ENCODE measurements around the gene AMBRA1.

AMBRA1 gene

DNA sequence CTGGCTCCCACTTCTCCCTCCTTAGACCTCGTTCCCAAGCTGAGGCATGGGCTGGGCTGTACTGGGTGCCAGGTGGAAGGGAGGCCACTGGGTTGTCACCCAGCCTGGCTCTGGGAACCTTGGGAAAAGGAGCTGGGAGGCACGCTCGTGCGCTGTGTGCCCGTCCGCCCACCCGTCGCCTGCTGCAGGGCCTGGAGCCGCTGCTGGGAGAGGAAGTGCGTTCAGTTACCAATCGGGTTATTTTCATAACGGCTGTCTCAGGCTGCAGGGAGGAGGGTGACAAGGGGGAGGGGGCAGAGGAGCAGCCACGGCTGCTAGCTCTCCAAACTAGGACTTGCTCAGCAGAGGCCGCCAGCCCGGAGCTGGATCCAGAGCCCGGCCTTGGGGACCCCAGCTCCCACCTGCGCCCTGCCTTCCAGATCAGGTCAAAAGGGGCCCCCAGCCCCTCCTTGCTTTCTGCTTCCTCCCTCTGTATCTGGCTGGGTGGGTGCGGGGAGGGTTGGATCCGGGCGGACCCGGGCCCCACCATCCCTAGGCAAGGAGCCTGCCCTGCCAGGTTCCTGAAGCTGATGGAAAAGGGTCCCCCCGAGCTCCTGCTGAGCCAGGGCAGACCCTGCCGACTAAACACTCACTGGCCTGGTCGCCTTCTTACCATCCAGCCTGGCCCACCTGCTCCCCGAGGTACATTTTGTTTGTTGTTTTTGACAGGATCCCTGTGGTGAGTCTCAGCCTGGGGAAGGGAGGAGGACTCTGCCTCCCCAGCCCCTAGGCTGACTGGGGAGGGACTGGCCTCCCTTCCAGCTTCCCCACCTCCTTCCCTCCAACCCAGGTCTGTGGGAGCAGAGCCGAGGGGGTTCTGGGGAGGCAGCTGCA, 232.3 kb downstream of the AMBRA1 start:
- peak; percentile 82 for DNase-seq

DNA sequence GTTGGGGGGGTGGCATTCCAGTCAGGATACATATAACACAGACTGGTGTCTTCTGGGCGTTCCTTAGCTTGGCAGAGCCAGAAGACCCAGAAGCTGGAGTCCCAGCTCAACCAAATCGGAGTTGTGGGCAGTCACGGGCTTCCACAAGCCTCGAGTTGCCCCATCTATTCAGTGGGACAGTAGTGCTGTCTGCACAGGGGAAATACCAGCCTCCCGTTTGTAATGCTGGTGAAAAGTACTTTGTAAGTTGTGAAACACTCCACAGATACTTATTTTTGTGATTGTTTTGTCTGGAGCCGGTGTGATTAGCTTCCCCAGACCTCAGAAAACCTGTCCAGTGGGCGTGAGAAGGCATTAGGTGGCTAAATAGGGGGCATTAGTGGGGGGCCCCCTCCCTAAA, 232.9 kb downstream of the AMBRA1 start:
- DNase-seq: no peak

DNA sequence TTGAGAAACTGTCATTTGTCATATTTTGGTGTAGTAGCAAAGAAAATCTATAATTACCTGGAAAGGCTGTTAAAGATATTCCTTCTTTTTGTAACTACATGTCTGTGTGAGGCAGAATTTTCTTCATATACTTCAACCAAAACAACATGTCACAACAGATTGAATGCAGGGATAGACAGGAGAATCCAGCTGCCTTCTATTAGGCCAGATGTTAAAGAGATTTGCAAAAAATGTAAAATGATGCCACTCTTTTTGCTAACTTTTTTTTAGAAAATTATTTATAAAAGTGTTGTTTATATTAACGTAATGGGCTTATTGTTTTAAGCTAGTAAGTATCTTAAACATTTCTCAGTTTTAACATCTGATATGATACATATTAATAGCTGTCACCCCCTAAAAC, 233.9 kb downstream of the AMBRA1 start:
- no peak for DNase-seq

DNA sequence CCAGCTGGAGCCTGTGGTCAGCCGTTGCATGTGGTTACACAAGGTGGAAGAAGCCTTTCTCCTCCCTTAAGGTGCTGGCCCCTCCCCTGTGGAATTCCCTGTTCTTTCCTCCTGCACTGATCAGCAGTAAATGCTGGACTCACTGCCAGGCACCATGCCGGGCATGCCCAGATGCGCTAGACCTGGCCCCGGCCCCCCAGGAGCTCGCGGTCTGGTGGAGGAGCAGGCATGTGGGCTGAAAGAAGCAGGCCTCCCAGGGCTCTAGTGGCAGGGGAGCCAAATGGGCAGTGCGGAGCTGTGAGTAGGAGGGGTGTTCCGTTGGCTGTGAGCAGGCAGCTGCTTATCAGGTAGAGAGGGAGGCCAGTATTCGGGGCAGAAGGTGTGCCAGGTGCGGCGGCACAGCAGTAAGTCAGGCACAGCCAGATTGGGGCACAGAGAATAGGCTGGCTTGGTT, 236.3 kb downstream of the AMBRA1 start:
- no peak for DNase-seq

DNA sequence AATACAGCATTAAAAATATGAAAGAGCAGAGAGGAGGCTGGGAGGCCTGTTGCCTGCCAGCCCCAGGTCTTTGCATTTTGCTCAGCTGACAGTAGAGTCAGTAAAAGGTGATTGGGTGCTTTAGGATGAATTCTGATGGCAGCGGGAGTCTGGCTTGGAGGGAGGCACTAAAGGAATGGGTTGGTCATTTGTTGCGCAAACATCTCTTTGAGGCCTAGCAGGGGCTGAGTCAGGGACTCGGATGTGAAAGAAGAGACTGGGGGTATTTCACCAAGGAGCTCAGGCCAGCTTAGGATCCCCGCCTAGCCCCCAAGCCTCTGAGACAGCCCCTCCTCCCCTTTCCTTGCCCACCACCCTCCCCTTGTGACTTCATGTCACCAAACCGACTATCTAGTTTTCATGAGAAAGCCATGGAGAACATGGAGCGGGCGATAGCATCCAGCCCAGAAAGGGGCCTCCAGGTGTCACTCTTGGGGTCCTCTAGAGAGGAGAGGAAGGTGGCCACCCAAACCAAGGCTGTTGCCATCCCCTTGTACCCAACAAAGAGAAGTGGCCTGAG, 236.8 kb downstream of the AMBRA1 start:
- DNase-seq: no peak

DNA sequence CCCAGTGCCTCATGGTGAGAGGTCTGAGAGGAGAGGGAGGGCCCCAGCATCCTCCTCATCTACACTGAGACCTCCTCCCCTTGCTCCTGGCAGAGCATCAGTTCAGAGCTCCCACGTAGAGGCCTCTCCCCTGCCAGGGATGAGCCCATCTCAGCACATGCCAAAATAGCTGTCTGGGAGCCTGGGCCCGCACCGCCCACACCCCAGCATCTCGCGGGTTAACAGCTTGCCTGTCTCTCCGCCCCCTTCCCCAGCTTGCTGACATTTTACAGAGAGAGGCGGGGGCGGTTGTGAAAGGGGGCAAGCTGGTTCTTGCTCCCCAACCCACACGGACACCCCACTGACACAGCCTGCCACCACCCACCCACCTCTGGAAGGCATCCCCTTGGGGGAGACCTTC, 240.1 kb downstream of the AMBRA1 start:
- DNase-seq: peak; percentile 83

DNA sequence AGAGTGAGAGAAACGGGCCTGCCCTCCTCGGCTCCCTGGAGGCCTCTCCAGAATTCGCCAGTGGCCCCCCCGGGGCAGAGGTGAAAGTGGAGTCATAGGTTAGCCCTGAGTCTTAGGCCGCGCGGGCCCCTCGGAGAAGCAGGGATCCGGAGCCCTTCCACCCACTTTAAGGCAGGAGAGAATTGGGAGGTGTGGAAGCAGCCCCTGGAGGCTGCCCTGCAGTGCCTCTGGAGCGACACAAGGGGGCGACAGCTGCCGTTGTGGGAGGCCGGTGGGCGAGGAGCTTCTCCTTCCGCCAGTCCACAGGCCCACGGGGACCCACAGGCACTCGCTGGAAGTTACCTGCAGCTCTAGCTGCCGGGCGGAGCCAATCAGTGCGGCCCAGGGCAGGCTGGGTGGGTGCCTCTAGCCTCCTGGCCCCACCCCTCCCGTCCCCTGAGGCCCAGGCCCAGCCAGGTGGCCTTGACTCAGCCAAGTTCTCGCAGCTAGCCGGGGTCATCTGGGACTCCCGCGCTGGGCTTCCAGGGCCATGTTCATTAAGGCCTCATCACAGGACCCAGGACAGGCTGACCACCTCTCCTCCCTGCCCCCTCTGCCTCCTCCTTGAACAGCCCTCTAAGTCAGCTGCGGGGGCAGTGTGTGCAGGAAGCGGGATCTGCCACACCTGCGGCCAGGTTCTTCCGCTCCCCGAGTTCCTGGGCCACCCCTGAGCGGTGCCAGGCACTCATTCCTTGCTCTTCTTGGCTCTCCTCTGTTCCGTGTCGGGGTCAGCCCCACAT, 241.6 kb downstream of the AMBRA1 start:
- peak; percentile 90 for DNase-seq

DNA sequence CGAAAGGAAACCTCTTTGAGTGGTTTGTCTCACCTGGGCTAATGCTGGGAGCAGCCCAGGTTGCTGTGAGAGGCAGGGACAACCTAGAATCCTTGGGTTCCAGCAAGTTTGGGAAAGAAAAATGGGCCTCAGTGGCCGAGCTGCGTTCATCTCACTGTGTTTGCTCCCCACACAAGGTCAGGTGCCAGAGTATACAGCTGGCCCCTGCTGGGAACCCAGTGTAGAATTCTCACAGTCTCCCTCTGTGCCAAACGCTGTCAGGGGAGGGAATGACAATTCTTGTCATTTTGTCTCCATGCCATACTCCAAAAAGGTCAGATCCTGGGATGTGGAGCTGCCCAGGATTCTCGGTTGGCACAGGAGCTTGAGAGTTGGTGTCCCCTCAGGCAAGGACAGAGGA, 242.2 kb downstream of the AMBRA1 start:
- no peak for DNase-seq

DNA sequence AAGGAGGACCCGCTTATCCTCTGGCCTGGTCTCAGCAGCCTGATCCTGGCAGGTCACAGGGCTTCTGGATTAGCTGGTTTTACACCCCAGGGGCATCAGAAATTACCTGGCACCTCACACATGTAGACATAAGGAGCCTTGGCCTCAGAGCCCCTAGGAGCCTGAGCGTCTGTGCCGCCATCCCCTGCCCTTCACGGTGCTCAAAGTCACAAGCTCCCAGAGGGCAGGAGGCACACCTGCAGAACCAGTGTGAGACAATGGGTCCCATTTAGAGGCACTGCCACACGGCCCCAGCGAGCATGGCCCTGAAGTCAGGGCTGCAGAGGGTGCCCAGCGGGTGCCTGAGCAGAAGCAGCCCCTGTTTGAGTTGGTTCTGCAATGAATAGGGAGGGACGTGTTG, 242.7 kb downstream of the AMBRA1 start:
- no peak for DNase-seq

DNA sequence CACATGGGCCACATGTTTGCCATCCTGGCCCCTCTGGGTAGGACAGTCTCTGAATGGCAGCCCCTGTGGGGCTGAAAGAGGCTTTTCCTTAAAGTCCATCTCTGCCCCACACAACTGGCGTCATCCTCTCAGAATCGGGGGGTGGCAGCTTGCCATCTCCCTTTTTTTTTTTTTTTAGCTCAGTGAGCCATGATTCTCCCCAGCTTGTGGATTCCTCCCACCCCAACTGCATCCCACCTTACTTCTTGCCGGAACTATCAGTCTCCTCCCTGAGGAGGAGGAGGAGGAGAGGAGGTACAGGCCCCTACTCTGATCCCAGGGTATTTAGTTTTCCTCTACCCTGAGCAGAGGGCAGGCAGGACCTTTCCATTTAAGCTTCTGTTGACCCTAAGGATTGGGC, 243.1 kb downstream of the AMBRA1 start:
- no peak for DNase-seq

DNA sequence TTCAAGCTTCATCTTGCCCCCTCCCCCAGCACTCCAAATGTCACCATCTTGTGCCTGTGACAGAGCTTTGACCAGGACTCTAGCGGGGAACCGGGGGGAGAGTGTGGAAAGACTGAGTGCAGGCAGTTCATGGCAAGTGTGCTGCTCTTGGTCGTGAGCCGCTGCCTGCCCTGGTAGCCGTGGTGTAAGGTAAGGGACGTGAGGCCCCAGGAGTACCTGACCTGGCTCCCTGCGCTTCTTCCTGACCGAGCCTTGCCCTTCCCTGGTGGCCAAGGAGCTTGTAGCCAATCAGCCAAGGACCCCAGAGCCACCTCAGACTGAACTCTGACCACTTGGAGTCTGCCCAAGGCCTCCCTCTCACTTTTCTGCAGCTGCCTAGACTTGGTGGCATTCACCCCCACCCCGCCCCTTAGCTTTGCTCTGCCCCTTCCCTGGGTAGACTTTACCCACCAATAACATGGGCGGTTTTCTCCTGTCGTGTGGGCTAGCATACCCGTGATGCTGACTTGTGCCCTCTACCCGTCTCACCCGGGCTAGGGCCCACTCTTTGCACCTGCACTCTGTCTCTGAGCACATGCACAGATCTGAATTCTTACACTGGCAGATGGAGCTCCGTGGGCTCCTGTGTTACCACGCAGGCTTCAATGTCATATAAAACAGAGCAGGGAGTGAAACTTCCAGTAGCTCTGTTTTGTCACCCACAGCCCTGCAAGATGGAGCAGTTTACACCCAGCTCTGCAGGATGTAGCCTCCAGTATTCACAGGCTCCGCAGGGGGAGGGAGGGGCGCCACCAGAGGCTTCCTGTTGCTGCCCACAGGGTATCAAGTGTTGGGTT, 245.0 kb downstream of the AMBRA1 start:
- DNase-seq: peak; percentile 82

DNA sequence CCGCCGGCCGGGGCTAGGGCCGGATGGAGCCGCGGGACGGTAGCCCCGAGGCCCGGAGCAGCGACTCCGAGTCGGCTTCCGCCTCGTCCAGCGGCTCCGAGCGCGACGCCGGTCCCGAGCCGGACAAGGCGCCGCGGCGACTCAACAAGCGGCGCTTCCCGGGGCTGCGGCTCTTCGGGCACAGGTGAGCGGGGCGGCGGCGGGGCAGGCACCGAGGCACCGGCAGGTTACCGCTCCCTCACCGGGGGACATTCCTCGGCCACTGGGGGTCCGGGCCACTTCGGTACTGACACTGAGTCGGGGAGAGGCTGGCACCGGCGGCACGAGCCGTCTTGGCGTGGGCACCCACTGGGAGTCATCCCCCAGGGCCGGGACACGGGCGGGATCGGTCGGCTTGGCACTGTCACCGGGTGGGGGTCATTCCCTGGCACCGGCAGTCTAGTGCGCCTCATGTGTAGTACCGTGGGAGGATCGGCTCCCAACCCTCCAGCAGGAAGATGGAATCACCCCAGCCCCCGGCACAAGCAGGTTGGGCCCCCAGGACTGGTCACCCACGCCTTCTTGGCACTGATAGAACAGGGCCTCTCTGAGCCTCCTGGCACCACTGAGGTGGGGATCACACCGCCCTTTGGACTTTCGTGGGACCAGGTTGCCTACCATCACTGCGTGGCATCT, 246.0 kb downstream of the AMBRA1 start:
- peak; percentile 79 for DNase-seq

DNA sequence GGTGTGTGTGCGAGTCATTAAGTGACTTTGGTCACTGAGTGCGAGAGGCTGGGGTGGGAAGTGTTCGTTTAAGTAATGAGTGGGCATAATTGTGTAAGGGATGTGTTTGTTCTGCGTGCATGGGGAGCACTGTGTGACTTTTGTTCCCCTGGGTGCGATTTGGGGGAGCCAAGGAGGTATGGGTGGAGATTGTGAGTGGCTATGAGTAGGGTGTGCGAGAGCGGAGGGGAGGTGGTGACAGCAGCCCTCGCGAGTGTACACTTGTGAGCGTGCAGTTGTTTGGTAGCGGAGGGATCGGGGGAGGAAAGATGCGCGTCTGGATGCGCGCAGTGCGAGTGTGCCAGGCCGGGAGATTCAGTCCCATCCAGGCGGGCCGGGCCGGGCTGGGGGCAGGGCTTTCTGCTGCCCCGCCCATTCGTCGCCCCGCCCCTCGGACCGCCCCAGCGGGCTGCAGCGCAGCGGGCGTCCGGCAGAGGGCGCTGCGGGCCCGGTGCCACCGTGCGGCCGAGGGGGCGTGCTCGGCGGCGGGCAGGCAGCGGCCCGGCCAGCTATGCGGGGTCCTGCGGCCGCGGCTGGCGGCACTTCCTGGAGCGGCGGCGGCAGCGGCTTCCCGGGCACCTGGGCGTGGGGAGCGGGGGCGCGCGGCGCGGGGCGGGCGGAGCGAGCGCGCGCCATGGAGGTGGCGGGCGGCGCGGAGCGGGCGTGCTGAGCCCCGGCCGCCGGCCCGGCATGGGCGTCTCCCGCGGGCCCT, 246.8 kb downstream of the AMBRA1 start, which contains the start of gene DGKZ:
Gene DGKZ, plus strand, starts transcription at position 578 of the 751 bp plus-strand sequence. CDS start 197 bp downstream, outside the sequence.
- DNase-seq: peak; percentile 98
